ENCODE data around the gene KATNB1. TPM values are rescaled to one million over a fixed set of nuclear protein-coding genes. Genes with fewer than 3 reads are reported as not detected.

The KATNB1 gene
- total RNA-seq, 1 experiment from 2014 or later: 60.4 TPM

GRCh38 chr16:57747996-57748395 is 12.4 kb downstream of the KATNB1 start:
- CTCF ChIA-PET: interaction anchor here (0.7 to 1.2 kb wide), 4 partner anchors 10 to 284 kb away, joined by 3 to 4 read pairs (median 4); no protein-coding TSS in a partner anchor

GRCh38 chr16:57748596-57748995 is 13.0 kb downstream of the KATNB1 start:
- CTCF ChIA-PET: interaction anchor here (0.7 to 1.2 kb wide), 4 partner anchors 9 to 283 kb away, joined by 3 to 4 read pairs (median 4); no protein-coding TSS in a partner anchor
- H3K27me3 Mint-ChIP-seq (ENCODE audit: low read depth): no peaks in the 10 kb centered on the region
- ATAC-seq (no peak), DNase-seq (ENCODE audit: low spot score) (no peak)
- no peaks in the 10 kb centered on the region for H3K9me3 Mint-ChIP-seq
- POLR2A ChIA-PET: no interaction called here
- no peaks in the 10 kb centered on the region for H3K4me1 Mint-ChIP-seq
- 0 out of 2 replicates have a peak, but pooled peaks cover 3% of the 10 kb centered on the region for H3K36me3 Mint-ChIP-seq
- no peak overlapping the region for H3K27ac Mint-ChIP-seq
- TF ChIP-seq IRF2 (CRISPR knock-in tag; IDR thresholded peaks at IDR 0.05; ENCODE audit: borderline replicate concordance, low read depth) (no peak), NR2C2 (CRISPR knock-in tag; IDR thresholded peaks at IDR 0.05) (no peak), ZNF512 (CRISPR knock-in tag; IDR thresholded peaks at IDR 0.05; ENCODE audit: borderline replicate concordance) (no peak)
- no peak overlapping the region for H3K4me3 Mint-ChIP-seq

More at GRCh38 chr16:57747996-57748395, 12.4 kb downstream of the KATNB1 start:
- 0 out of 2 replicates have a peak, but pooled peaks cover 3% of the 10 kb centered on the region for H3K36me3 Mint-ChIP-seq
- H3K27me3 Mint-ChIP-seq (ENCODE audit: low read depth): no peaks in the 10 kb centered on the region
- H3K4me3 Mint-ChIP-seq: no peak overlapping the region
- TF ChIP-seq IRF2 (CRISPR knock-in tag; IDR thresholded peaks at IDR 0.05; ENCODE audit: borderline replicate concordance, low read depth): no peak
- no peak for TF ChIP-seq E2F1 (CRISPR knock-in tag; IDR thresholded peaks at IDR 0.05)
- TF ChIP-seq ZNF532 (CRISPR knock-in tag; IDR thresholded peaks at IDR 0.05; ENCODE audit: borderline replicate concordance): no peak
- no peak for TF ChIP-seq ELF4 (CRISPR knock-in tag; IDR thresholded peaks at IDR 0.05; ENCODE audit: low read depth)
- no peaks in the 10 kb centered on the region for H3K9me3 Mint-ChIP-seq
- ATAC-seq (no peak), DNase-seq (ENCODE audit: low spot score) (no peak)
- no peak overlapping the region for H3K27ac Mint-ChIP-seq
- no peaks in the 10 kb centered on the region for H3K4me1 Mint-ChIP-seq
- POLR2A ChIA-PET: no interaction called here

- Mint-ChIP-seq H3K27ac (no peak overlapping the region), H3K4me3 (no peak overlapping the region), H3K27me3 (ENCODE audit: low read depth) (no peaks in the 10 kb centered on the region), H3K9me3 (no peaks in the 10 kb centered on the region), H3K4me1 (no peaks in the 10 kb centered on the region), H3K36me3 (0 out of 2 replicates have a peak, but pooled peaks cover 3% of the 10 kb centered on the region)
- ATAC-seq: no peak
- no peak for DNase-seq (ENCODE audit: low spot score)
- TF ChIP-seq ZBTB21 (CRISPR knock-in tag; IDR thresholded peaks at IDR 0.05; ENCODE audit: borderline replicate concordance) (no peak), ELF4 (CRISPR knock-in tag; IDR thresholded peaks at IDR 0.05; ENCODE audit: low read depth) (no peak), GABPB1 (CRISPR knock-in tag; IDR thresholded peaks at IDR 0.05) (no peak), E2F5 (CRISPR knock-in tag; IDR thresholded peaks at IDR 0.05) (no peak)
- CTCF ChIA-PET: interaction anchor here (0.5 to 1.2 kb wide), 2 partner anchors 8 to 191 kb away, joined by 3 to 4 read pairs; no protein-coding TSS in a partner anchor
- POLR2A ChIA-PET: no interaction called here
Measured at GRCh38 chr16:57749101-57749692, 13.6 kb downstream of the KATNB1 start.
